ENCODE measurements around the gene IRGQ. TPM values are rescaled to one million over a fixed set of nuclear protein-coding genes. Genes with fewer than 3 reads are reported as not detected.

IRGQ gene
- total and polyA plus RNA-seq, 4 donors = 4.3 to 25.5 (median 13.8) TPM

DNA sequence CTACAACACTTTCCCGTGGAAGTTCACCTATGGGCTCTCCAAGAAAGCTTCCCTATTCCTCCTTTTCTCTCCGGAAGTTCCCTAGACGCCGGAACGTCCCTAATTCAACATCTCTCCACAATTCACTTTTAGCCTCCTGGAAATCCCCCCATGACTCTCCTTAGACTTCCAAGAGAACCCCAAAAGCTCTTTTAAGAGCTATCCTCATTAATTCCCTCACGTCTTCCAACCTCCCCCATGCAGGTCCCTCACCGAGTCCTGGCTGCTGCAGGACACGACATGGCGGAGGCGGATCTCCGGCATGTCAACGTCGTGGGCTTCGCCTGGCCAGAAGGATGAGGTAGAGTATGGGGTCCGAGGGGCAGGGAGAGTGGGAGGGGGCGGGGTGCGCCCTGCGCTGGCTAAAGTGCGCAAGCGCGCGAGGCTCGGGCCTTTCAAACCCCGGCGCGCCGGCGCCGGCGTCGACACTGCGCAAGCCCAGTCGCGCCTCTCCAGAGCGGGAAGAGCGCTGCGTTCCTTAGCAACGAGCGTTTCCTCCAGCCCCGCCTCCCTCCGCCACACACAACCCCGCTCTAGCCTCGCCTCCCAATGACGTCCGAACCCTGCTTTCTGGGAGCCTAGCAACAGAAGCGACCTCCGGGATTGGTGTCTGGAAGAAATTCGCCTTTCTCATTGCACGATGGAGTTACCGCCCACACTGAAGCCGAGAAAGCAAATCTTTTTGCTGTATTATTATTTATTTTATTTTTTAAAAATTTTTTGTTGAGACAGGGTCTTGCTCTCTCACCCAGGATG, 20.6 kb downstream of the IRGQ start, which contains the start of the genes PINLYP and XRCC1:
TSS of gene PINLYP (plus strand) at position 646 of the 795 bp plus-strand sequence. CDS start 1,391 bp downstream, outside the sequence.
TSS of gene XRCC1 (minus strand) at position 372 of the 795 bp plus-strand sequence. CDS start at position 303, 69 bp downstream.
- no peaks in the 10 kb centered on the region for H3K27me3 ChIP-seq (ENCODE audit: control insufficient read depth in 1 of 2, insufficient read depth in 2 of 2, low read length in 1 of 2)
- DNase-seq = peak; percentile 99
- intact Hi-C loops (cut with DNase I) = loop anchor here (1.0 kb wide), 1 partner anchor 21 kb away; the partner anchor contains the start of genes IRGQ (in 2 of the 2) and ZNF576 (in 2 of the 2)
- no peaks in the 10 kb centered on the region for H3K36me3 ChIP-seq (ENCODE audit: control insufficient read depth in 1 of 2, insufficient read depth in 2 of 2, low read length in 1 of 2)
- H3K4me3 ChIP-seq (ENCODE audit: low read length in 2 of 2) = peak within 1 kb of the TSS; percentile 62 to 86
- H3K9me3 ChIP-seq (ENCODE audit: control insufficient read depth, low read length) = no peaks in the 10 kb centered on the region
- peak within 1 kb of the TSS in 1 of 2 donors; percentile 68 for H3K27ac ChIP-seq (ENCODE audit: low read depth in 1 of 2, low read length in 2 of 2)
- WGBS, 2 donors = 0 to 1% methylated on average over 45 to 51 of the region's 51 CpGs
- ATAC-seq (ENCODE audit: low FRiP score) = peak; percentile 99
- no peaks in the 10 kb centered on the region for H3K4me1 ChIP-seq (ENCODE audit: control insufficient read depth in 1 of 2, insufficient read depth in 2 of 2, low read length in 2 of 2)

- intact Hi-C loops (cut with DNase I) = loop anchor here (1.0 kb wide), 1 partner anchor 22 kb away; the partner anchor contains the start of genes IRGQ (in 2 of the 2) and ZNF576 (in 2 of the 2)
- Histone ChIP-seq H3K4me1 (ENCODE audit: control insufficient read depth in 1 of 2, insufficient read depth in 2 of 2, low read length in 2 of 2) (no peaks in the 10 kb centered on the region), H3K36me3 (ENCODE audit: control insufficient read depth in 1 of 2, insufficient read depth in 2 of 2, low read length in 1 of 2) (no peaks in the 10 kb centered on the region), H3K27ac (ENCODE audit: low read depth in 1 of 2, low read length in 2 of 2) (peak overlapping the region in 1 of 2 donors; percentile 31), H3K9me3 (ENCODE audit: control insufficient read depth, low read length) (no peaks in the 10 kb centered on the region), H3K4me3 (ENCODE audit: low read length in 2 of 2) (peak overlapping the region; percentile 62 to 86), H3K27me3 (ENCODE audit: control insufficient read depth in 1 of 2, insufficient read depth in 2 of 2, low read length in 1 of 2) (no peaks in the 10 kb centered on the region)
- 28 to 30% methylated on average over 12 of the region's 12 CpGs for WGBS, 2 donors
- ATAC-seq (ENCODE audit: low FRiP score) = no peak
- no peak for DNase-seq
These were observed 21.3 kb downstream of the IRGQ start for GRCh38 chr19:43574424-43575155.

GRCh38 chr19:43572171-43572588, 23.8 kb downstream of the IRGQ start:
- H3K27me3 ChIP-seq (ENCODE audit: control insufficient read depth in 1 of 2, insufficient read depth in 2 of 2, low read length in 1 of 2) = no peaks in the 10 kb centered on the region
- H3K27ac ChIP-seq (ENCODE audit: low read depth in 1 of 2, low read length in 2 of 2) = no peak overlapping the region
- H3K9me3 ChIP-seq (ENCODE audit: control insufficient read depth, low read length) = no peaks in the 10 kb centered on the region
- DNase-seq = no peak
- no peaks in the 10 kb centered on the region for H3K36me3 ChIP-seq (ENCODE audit: control insufficient read depth in 1 of 2, insufficient read depth in 2 of 2, low read length in 1 of 2)
- no peaks in the 10 kb centered on the region for H3K4me1 ChIP-seq (ENCODE audit: control insufficient read depth in 1 of 2, insufficient read depth in 2 of 2, low read length in 2 of 2)
- H3K4me3 ChIP-seq (ENCODE audit: low read length in 2 of 2) = no peak overlapping the region
- WGBS, 2 donors = 11 to 38% methylated on average over 3 of the region's 3 CpGs
- intact Hi-C loops (cut with DNase I) = no loop called here
- ATAC-seq (ENCODE audit: low FRiP score) = no peak

DNA sequence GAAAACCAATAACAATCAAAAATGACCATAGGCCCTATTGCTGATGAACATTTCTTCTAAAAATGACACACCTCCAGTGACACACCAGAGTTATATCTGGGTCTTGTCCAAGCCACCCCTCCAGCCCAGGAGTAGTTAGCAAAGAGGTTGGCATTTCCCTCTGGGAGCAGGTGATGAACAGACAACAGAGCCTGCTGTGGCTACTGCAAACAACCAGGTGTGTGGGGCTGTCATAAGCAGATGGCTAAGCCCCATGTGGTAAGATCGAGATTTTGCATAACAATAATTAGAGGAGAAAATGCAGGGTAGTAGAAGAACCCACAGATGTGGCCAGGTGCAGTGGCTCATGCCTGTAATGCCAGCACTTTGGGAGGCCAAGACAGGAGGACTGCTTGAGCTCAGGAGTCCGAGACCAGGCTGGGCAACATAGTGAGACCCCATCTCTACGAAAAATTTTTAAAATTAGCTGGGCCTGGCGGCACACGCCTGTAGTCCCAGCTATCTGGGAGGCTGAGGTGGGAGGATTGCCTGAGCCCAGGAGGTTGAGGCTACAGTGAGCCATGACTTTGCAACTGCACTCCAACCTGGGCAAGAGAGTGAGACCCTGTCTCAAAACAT, 25.7 kb downstream of the IRGQ start:
- no peaks in the 10 kb centered on the region for H3K4me1 ChIP-seq (ENCODE audit: control insufficient read depth in 1 of 2, insufficient read depth in 2 of 2, low read length in 2 of 2)
- no peaks in the 10 kb centered on the region for H3K36me3 ChIP-seq (ENCODE audit: control insufficient read depth in 1 of 2, insufficient read depth in 2 of 2, low read length in 1 of 2)
- no peak overlapping the region for H3K4me3 ChIP-seq (ENCODE audit: low read length in 2 of 2)
- H3K27ac ChIP-seq (ENCODE audit: low read depth in 1 of 2, low read length in 2 of 2) = no peak overlapping the region
- no peaks in the 10 kb centered on the region for H3K9me3 ChIP-seq (ENCODE audit: control insufficient read depth, low read length)
- DNase-seq = no peak
- intact Hi-C loops (cut with DNase I) = no loop called here
- no peak for ATAC-seq (ENCODE audit: low FRiP score)
- WGBS, 2 donors = 90 to 91% methylated on average over 5 of the region's 5 CpGs
- no peaks in the 10 kb centered on the region for H3K27me3 ChIP-seq (ENCODE audit: control insufficient read depth in 1 of 2, insufficient read depth in 2 of 2, low read length in 1 of 2)

- no peak for DNase-seq
- ATAC-seq (ENCODE audit: low FRiP score) = no peak
- 68 to 71% methylated on average over 5 of the region's 5 CpGs for WGBS, 2 donors
- Histone ChIP-seq H3K36me3 (ENCODE audit: control insufficient read depth in 1 of 2, insufficient read depth in 2 of 2, low read length in 1 of 2) (no peaks in the 10 kb centered on the region), H3K4me1 (ENCODE audit: control insufficient read depth in 1 of 2, insufficient read depth in 2 of 2, low read length in 2 of 2) (no peaks in the 10 kb centered on the region), H3K27ac (ENCODE audit: low read depth in 1 of 2, low read length in 2 of 2) (no peak overlapping the region), H3K9me3 (ENCODE audit: control insufficient read depth, low read length) (no peaks in the 10 kb centered on the region), H3K27me3 (ENCODE audit: control insufficient read depth in 1 of 2, insufficient read depth in 2 of 2, low read length in 1 of 2) (no peaks in the 10 kb centered on the region), H3K4me3 (ENCODE audit: low read length in 2 of 2) (no peak overlapping the region)
- intact Hi-C loops (cut with DNase I) = no loop called here
These were observed 26.3 kb downstream of the IRGQ start for GRCh38 chr19:43569657-43570056.

DNA sequence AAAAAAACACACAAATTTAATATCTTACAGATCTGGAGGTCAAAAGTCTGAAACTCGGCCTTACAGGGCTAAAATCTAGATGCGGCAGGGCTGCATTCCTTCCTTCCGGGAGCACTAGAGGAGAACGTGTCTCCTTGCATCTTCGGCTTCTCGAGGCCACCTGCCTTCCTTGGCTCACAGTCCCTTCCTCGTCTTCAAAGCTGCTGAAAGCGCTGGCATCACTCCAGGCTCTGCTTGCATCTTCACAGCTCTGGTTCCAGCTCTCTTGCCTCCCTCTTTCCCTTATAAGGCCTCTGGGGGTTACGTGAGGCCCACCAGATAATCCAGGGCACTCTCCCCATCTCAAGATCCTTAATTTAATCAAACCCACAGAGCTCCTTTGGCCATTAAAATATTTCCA, 31.1 kb downstream of the IRGQ start:
- H3K4me1 ChIP-seq (ENCODE audit: control insufficient read depth in 1 of 2, insufficient read depth in 2 of 2, low read length in 2 of 2) = no peaks in the 10 kb centered on the region
- no peaks in the 10 kb centered on the region for H3K36me3 ChIP-seq (ENCODE audit: control insufficient read depth in 1 of 2, insufficient read depth in 2 of 2, low read length in 1 of 2)
- ATAC-seq (ENCODE audit: low FRiP score) (no peak), DNase-seq (no peak)
- no peak overlapping the region for H3K27ac ChIP-seq (ENCODE audit: low read depth in 1 of 2, low read length in 2 of 2)
- no peak overlapping the region for H3K4me3 ChIP-seq (ENCODE audit: low read length in 2 of 2)
- 75 to 80% methylated on average over 9 of the region's 9 CpGs for WGBS, 2 donors
- no peaks in the 10 kb centered on the region for H3K27me3 ChIP-seq (ENCODE audit: control insufficient read depth in 1 of 2, insufficient read depth in 2 of 2, low read length in 1 of 2)
- no peaks in the 10 kb centered on the region for H3K9me3 ChIP-seq (ENCODE audit: control insufficient read depth, low read length)
- intact Hi-C loops (cut with DNase I) = no loop called here

DNA sequence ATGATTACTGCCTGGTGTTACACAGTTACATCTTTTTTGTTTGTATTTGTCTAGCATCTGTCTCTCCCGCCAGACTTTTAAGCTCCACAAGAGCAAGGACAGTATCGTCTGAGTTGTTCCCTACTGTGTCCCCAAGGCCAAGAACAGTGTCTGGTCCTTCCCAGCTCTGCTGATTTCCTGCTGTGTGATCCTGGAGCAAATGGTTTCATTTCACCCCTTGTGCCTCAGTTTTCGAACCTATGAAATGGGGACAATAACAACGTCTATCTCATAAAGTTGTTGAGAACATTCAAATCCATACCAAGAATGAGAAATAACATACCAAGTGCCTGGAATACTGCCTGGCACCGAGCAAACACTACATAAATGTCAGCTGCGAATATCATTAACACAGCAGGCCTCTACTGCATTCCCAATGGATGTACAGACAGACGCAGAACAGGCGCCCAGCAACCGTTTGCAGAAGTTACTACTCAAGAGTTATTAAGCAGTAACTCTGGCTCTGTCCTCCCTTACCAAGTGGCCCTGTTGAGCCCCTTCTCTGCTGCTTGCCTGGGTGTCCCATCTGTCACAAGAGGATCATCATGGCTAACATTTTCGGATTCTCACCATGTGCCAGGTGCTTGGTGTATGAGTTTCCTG, 32.0 kb downstream of the IRGQ start:
- no peak for DNase-seq

GRCh38 chr19:43562698-43563241, 33.2 kb downstream of the IRGQ start:
- Histone ChIP-seq H3K4me3 (ENCODE audit: low read length in 2 of 2) (no peak overlapping the region), H3K4me1 (ENCODE audit: control insufficient read depth in 1 of 2, insufficient read depth in 2 of 2, low read length in 2 of 2) (no peaks in the 10 kb centered on the region), H3K27ac (ENCODE audit: low read depth in 1 of 2, low read length in 2 of 2) (peak overlapping the region in 1 of 2 donors; percentile 55), H3K27me3 (ENCODE audit: control insufficient read depth in 1 of 2, insufficient read depth in 2 of 2, low read length in 1 of 2) (no peaks in the 10 kb centered on the region), H3K9me3 (ENCODE audit: control insufficient read depth, low read length) (no peaks in the 10 kb centered on the region), H3K36me3 (ENCODE audit: control insufficient read depth in 1 of 2, insufficient read depth in 2 of 2, low read length in 1 of 2) (no peaks in the 10 kb centered on the region)
- intact Hi-C loops (cut with DNase I) = no loop called here
- WGBS, 2 donors = 43 to 46% methylated on average over 14 of the region's 14 CpGs
- ATAC-seq (ENCODE audit: low FRiP score) (peak; percentile 86), DNase-seq (peak; percentile 90 to 95)

More for the DNA sequence above, 32.0 kb downstream of the IRGQ start:
- Histone ChIP-seq H3K36me3 (ENCODE audit: control insufficient read depth in 1 of 2, insufficient read depth in 2 of 2, low read length in 1 of 2) (no peaks in the 10 kb centered on the region), H3K9me3 (ENCODE audit: control insufficient read depth, low read length) (no peaks in the 10 kb centered on the region), H3K27me3 (ENCODE audit: control insufficient read depth in 1 of 2, insufficient read depth in 2 of 2, low read length in 1 of 2) (no peaks in the 10 kb centered on the region), H3K4me1 (ENCODE audit: control insufficient read depth in 1 of 2, insufficient read depth in 2 of 2, low read length in 2 of 2) (no peaks in the 10 kb centered on the region), H3K27ac (ENCODE audit: low read depth in 1 of 2, low read length in 2 of 2) (no peak overlapping the region), H3K4me3 (ENCODE audit: low read length in 2 of 2) (no peak overlapping the region)
- ATAC-seq (ENCODE audit: low FRiP score) = no peak
- intact Hi-C loops (cut with DNase I) = no loop called here
- WGBS, 2 donors = 86% methylated on average over 10 of the region's 10 CpGs

Data from aorta (tissue), 5 donors.